ENCODE data around the gene CD2AP.
"Not testable (repeated sequence)": the region's sequence is repeated elsewhere in the genome, so short reads cannot be mapped to it uniquely, and the experiment has no call there.

The CD2AP gene

DNA sequence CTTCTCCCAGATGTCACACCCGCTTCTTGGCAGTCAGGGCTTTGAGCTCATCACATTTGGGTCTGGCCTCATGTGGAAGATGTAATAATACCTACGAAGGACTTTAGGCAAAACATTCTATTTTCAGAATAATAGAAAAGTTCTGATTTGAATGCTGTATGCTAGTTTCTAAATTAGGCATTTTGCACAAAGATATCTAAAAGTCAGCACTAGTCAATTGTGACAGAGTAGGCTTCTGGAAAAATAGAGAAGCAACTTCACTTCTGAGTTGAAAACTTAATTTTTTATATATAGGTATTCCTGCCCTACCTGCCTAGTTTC, 38.3 kb upstream of the CD2AP start:
- DNase-seq (ENCODE audit: low read depth in 1 of 2, low spot score in 1 of 2) = no peak
- Histone ChIP-seq H3K4me3 (replicated peaks; ENCODE audit: insufficient read depth, low read length) (no peak overlapping the region), H3K27me3 (ENCODE audit: insufficient read depth, poor library complexity, severe bottlenecking) (no peaks in the 10 kb centered on the region), H3K27ac (replicated peaks) (no peak overlapping the region)
- TF ChIP-seq SPI1 (IDR thresholded peaks at IDR 0.05; ENCODE audit: borderline replicate concordance, low read depth) = no peak
- TF ChIP-seq, protein P1, sequence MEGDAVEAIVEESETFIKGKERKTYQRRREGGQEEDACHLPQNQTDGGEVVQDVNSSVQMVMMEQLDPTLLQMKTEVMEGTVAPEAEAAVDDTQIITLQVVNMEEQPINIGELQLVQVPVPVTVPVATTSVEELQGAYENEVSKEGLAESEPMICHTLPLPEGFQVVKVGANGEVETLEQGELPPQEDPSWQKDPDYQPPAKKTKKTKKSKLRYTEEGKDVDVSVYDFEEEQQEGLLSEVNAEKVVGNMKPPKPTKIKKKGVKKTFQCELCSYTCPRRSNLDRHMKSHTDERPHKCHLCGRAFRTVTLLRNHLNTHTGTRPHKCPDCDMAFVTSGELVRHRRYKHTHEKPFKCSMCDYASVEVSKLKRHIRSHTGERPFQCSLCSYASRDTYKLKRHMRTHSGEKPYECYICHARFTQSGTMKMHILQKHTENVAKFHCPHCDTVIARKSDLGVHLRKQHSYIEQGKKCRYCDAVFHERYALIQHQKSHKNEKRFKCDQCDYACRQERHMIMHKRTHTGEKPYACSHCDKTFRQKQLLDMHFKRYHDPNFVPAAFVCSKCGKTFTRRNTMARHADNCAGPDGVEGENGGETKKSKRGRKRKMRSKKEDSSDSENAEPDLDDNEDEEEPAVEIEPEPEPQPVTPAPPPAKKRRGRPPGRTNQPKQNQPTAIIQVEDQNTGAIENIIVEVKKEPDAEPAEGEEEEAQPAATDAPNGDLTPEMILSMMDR (IDR thresholded peaks at IDR 0.05; ENCODE audit: insufficient read depth, low read length) = no peak
- TF ChIP-seq POLR2AphosphoS5 (IDR thresholded peaks at IDR 0.05; ENCODE audit: low read depth) = no peak
- no peak for TF ChIP-seq GABPA (IDR thresholded peaks at IDR 0.05; ENCODE audit: low read depth)
- TF ChIP-seq, protein P2, sequence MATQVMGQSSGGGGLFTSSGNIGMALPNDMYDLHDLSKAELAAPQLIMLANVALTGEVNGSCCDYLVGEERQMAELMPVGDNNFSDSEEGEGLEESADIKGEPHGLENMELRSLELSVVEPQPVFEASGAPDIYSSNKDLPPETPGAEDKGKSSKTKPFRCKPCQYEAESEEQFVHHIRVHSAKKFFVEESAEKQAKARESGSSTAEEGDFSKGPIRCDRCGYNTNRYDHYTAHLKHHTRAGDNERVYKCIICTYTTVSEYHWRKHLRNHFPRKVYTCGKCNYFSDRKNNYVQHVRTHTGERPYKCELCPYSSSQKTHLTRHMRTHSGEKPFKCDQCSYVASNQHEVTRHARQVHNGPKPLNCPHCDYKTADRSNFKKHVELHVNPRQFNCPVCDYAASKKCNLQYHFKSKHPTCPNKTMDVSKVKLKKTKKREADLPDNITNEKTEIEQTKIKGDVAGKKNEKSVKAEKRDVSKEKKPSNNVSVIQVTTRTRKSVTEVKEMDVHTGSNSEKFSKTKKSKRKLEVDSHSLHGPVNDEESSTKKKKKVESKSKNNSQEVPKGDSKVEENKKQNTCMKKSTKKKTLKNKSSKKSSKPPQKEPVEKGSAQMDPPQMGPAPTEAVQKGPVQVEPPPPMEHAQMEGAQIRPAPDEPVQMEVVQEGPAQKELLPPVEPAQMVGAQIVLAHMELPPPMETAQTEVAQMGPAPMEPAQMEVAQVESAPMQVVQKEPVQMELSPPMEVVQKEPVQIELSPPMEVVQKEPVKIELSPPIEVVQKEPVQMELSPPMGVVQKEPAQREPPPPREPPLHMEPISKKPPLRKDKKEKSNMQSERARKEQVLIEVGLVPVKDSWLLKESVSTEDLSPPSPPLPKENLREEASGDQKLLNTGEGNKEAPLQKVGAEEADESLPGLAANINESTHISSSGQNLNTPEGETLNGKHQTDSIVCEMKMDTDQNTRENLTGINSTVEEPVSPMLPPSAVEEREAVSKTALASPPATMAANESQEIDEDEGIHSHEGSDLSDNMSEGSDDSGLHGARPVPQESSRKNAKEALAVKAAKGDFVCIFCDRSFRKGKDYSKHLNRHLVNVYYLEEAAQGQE (IDR thresholded peaks at IDR 0.05; ENCODE audit: insufficient replicate concordance, low read depth) = no peak

DNA sequence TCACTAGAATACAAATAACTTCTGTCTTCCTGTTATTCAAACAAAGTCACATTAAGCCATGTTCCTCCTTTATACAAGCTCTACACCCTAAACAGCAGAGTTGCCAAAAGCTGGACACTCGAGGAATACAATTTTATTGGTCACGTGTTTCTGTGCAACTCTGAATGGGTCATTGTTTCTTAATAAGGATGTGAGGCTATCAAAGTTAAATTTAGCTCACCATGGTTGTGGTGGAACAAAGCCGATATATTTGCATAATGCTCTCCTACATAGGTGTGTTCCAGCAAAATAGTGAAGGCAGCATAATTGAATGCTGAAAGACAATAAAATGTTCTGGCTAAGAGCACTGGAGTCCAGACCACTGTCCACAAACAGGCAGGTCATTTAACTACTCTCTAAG, 36.9 kb upstream of the CD2AP start:
- H3K4me3 ChIP-seq (replicated peaks; ENCODE audit: insufficient read depth, low read length) = no peak overlapping the region
- no peak overlapping the region for H3K27ac ChIP-seq (replicated peaks)
- DNase-seq (ENCODE audit: low read depth in 1 of 2, low spot score in 1 of 2) = no peak
- no peaks in the 10 kb centered on the region for H3K27me3 ChIP-seq (ENCODE audit: insufficient read depth, poor library complexity, severe bottlenecking)
- TF ChIP-seq, protein P1 (IDR thresholded peaks at IDR 0.05; ENCODE audit: insufficient read depth, low read length) = no peak
- TF ChIP-seq POLR2AphosphoS5 (IDR thresholded peaks at IDR 0.05; ENCODE audit: low read depth) (no peak), SPI1 (IDR thresholded peaks at IDR 0.05; ENCODE audit: borderline replicate concordance, low read depth) (no peak), GABPA (IDR thresholded peaks at IDR 0.05; ENCODE audit: low read depth) (no peak)
- TF ChIP-seq, protein P2 (IDR thresholded peaks at IDR 0.05; ENCODE audit: insufficient replicate concordance, low read depth) = no peak

DNA sequence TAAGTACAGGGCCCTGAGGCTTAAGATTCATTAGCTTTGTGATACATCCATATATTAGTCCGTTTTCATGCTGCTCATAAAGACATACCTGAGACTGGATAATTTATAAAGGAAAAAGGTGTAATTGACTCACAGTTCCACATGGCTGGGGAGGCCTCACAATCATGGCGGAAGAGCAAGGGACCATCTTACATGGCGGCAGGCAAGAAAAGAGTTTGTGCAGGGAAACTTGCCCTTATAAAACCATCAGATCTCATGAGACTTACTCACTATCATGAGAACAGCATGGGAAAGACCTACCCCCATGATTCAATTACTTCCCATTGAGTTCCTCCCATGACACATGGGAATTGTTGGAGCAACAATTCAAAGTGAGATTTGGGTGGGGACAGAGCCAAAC, 32.6 kb upstream of the CD2AP start:
- not testable (repeated sequence) for DNase-seq (ENCODE audit: low read depth in 1 of 2, low spot score in 1 of 2); H3K4me3 ChIP-seq (replicated peaks; ENCODE audit: insufficient read depth, low read length); H3K27me3 ChIP-seq (ENCODE audit: insufficient read depth, poor library complexity, severe bottlenecking); H3K27ac ChIP-seq (replicated peaks)

DNA sequence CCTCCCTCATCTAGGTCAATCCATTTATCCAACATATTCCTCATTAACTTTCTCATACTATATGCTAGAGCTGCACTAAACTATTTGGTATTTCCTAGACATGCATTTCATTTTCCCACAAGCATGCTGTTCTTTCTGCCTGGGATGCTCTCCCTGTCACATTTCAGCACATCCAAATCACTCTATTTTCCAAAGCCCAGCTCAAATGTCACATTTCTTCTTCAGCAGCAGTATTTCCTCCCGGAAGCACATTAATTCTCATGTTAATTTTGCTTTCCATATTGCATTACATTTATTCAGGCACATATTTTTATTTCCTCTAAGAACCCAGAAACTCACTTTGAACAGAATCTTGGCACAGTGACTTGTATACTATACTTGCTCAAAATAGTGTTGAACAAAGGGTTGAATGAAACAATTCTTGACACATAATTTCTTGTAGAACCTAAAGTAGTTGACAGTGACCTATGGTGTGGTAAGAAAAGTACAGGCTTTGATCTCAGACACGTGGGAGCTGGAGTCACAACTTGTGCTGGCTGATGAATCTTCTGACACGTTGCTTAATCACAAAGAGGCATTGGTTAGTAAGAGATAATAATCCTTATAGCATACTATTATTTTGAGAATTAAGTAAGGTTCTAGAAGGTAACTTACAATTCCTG, 30.8 kb upstream of the CD2AP start:
- H3K27me3 ChIP-seq (ENCODE audit: insufficient read depth, poor library complexity, severe bottlenecking) = no peaks in the 10 kb centered on the region
- H3K27ac ChIP-seq (replicated peaks) = no peak overlapping the region
- no peak overlapping the region for H3K4me3 ChIP-seq (replicated peaks; ENCODE audit: insufficient read depth, low read length)
- DNase-seq (ENCODE audit: low read depth in 1 of 2, low spot score in 1 of 2) = no peak
- TF ChIP-seq, protein P2 (IDR thresholded peaks at IDR 0.05; ENCODE audit: insufficient replicate concordance, low read depth) = no peak
- TF ChIP-seq, protein P1 (IDR thresholded peaks at IDR 0.05; ENCODE audit: insufficient read depth, low read length) = no peak
- TF ChIP-seq GABPA (IDR thresholded peaks at IDR 0.05; ENCODE audit: low read depth) = no peak
- no peak for TF ChIP-seq SPI1 (IDR thresholded peaks at IDR 0.05; ENCODE audit: borderline replicate concordance, low read depth)
- TF ChIP-seq POLR2AphosphoS5 (IDR thresholded peaks at IDR 0.05; ENCODE audit: low read depth) = no peak

All from HL-60 (cell line).